Renal cortical epithelial cell (primary cell): ENCODE data around the gene LTBP4. TPM values are rescaled to one million over a fixed set of nuclear protein-coding genes. Genes with fewer than 3 reads are reported as not detected.
"Not testable (repeated sequence)": the region's sequence is repeated elsewhere in the genome, so short reads cannot be mapped to it uniquely, and the experiment has no call there.

ENCODE experiments used
- DNase-seq: peaks from one replicate; pipeline ENCODE4 v3.0.0-alpha.2; 2011; ENCODE audit warnings: low read depth
- total RNA-seq: library from RNA; depleted of rRNA; stranded (reverse); fragments of >200 nt; gene quantifications from 2 replicates; pipeline ENCODE4 v1.2.3, GENCODE V29; 2014

Gene LTBP4
- 14.9 and 15.5 TPM in 2 replicates for total RNA-seq

- no peak for DNase-seq
Measured at GRCh38 chr19:40601134-40601974, at the start of gene LTBP4. LTBP4 (plus strand) TSS chr19:40601369; CDS start chr19:40601388, 19 bp downstream.

- DNase-seq = no peak
Measured at GRCh38 chr19:40552848-40553247, 48.3 kb upstream of the LTBP4 start.

GRCh38 chr19:40553885-40554857, 47.0 kb upstream of the LTBP4 start:
- DNase-seq = no peak

GRCh38 chr19:40555978-40556689, 45.0 kb upstream of the LTBP4 start:
- no peak for DNase-seq

GRCh38 chr19:40556953-40557530, 44.1 kb upstream of the LTBP4 start:
- DNase-seq = no peak

GRCh38 chr19:40559394-40559793, 41.8 kb upstream of the LTBP4 start:
- no peak for DNase-seq

GRCh38 chr19:40560092-40560507, 41.1 kb upstream of the LTBP4 start:
- no peak for DNase-seq

GRCh38 chr19:40561947-40562346, 39.2 kb upstream of the LTBP4 start:
- DNase-seq = no peak

- not testable (repeated sequence) for DNase-seq
Measured at GRCh38 chr19:40564535-40564934, 36.6 kb upstream of the LTBP4 start.

GRCh38 chr19:40565355-40565754, 35.8 kb upstream of the LTBP4 start:
- DNase-seq = no peak

GRCh38 chr19:40565910-40566495, 35.2 kb upstream of the LTBP4 start:
- DNase-seq = no peak

- no peak for DNase-seq
Measured at GRCh38 chr19:40567040-40567749, 34.0 kb upstream of the LTBP4 start.

- no peak for DNase-seq
Measured at GRCh38 chr19:40567750-40568494, 33.2 kb upstream of the LTBP4 start.

- DNase-seq = peak; percentile 98
Measured at GRCh38 chr19:40570313-40571004, 30.7 kb upstream of the LTBP4 start.

GRCh38 chr19:40571005-40571318, 30.2 kb upstream of the LTBP4 start:
- no peak for DNase-seq

GRCh38 chr19:40571831-40572495, 29.2 kb upstream of the LTBP4 start:
- no peak for DNase-seq

GRCh38 chr19:40575326-40575725, 25.8 kb upstream of the LTBP4 start:
- DNase-seq = no peak

GRCh38 chr19:40576151-40576584, 25.0 kb upstream of the LTBP4 start:
- no peak for DNase-seq
